OCI-LY7 (cell line): Measurements from ENCODE around the gene PCCA. TPM values are rescaled to one million over a fixed set of nuclear protein-coding genes. Genes with fewer than 3 reads are reported as not detected.

Source experiments
- BruUV-seq: library from RNA; stranded (reverse); fragments of 400-500 nt; replicated peaks from 2 replicates; lab custom pipeline; 2021; lab: Mats Ljungman, UMichigan
- CTCF ChIA-PET: fragments of 300-600 bp; sonication (Branson Sonifier 250); formaldehyde crosslinking; loops from one replicate; lab custom pipeline; 2022; ENCODE audit warnings: antibody characterized with exemption; ENCODE audit not compliant: unreplicated experiment; lab: Charles Lee
- POLR2A ChIA-PET: fragments of 300-600 bp; sonication (Branson Sonifier 250); formaldehyde crosslinking; loops from one replicate; lab custom pipeline; 2022; ENCODE audit warnings: antibody characterized with exemption; lab: Charles Lee
- DNase-seq: peaks from one replicate; pipeline ENCODE4 v3.0.0-alpha.2; 2015; ENCODE audit warnings: low spot score
- H2AFZ ChIP-seq: fragments of 200-600 bp; sonication (generic), shearing (Covaris generic); 2 replicates; pipeline ENCODE4 v1.6.1; 2014; ENCODE audit warnings: mild to moderate bottlenecking, antibody characterized with exemption, low read length, moderate library complexity
- H3K27ac ChIP-seq: fragments of 200-600 bp; sonication (generic); 2 replicates; pipeline ENCODE4 v1.5.1; 2014; ENCODE audit warnings: mixed run types, low read depth, mild to moderate bottlenecking, moderate library complexity, low read length, inconsistent platforms; ENCODE audit not compliant: poor library complexity, severe bottlenecking
- H3K36me3 ChIP-seq: fragments of 200-600 bp; sonication (generic); 2 replicates; pipeline ENCODE4 v1.6.1; 2014; ENCODE audit warnings: mild to moderate bottlenecking, antibody characterized with exemption, low read length, moderate library complexity, mixed read lengths; ENCODE audit not compliant: insufficient read depth
- H3K4me1 ChIP-seq: fragments of 200-600 bp; sonication (generic); 2 replicates; pipeline ENCODE4 v1.5.1; 2014; ENCODE audit warnings: mild to moderate bottlenecking, low read length; ENCODE audit not compliant: insufficient read depth, poor library complexity, severe bottlenecking
- H3K4me2 ChIP-seq: fragments of 200-600 bp; sonication (generic); 2 replicates; pipeline ENCODE4 v1.6.1; 2014; ENCODE audit warnings: mild to moderate bottlenecking, low read length
- H3K4me3 ChIP-seq: fragments of 200-600 bp; sonication (generic); 2 replicates; pipeline ENCODE4 v1.5.1; 2014; ENCODE audit warnings: mild to moderate bottlenecking, low read depth, low read length; ENCODE audit not compliant: poor library complexity, severe bottlenecking
- H3K79me2 ChIP-seq: fragments of 200-600 bp; sonication (generic); 2 replicates; pipeline ENCODE4 v1.6.1; 2016; ENCODE audit warnings: low read depth, mild to moderate bottlenecking, low read length, moderate library complexity, mixed read lengths; ENCODE audit not compliant: insufficient read depth
- H3K9me2 ChIP-seq: fragments of 200-600 bp; sonication (generic); 2 replicates; pipeline ENCODE4 v1.6.1; 2016; ENCODE audit warnings: mild to moderate bottlenecking, low read length, mixed read lengths; ENCODE audit not compliant: insufficient read depth
- H3K9me3 ChIP-seq: fragments of 200-600 bp; sonication (generic); 2 replicates; pipeline ENCODE4 v1.6.1; 2014; ENCODE audit warnings: mild to moderate bottlenecking, mixed run types, low read length, mixed read lengths
- H4K20me1 ChIP-seq: fragments of 200-600 bp; sonication (generic); 2 replicates; pipeline ENCODE4 v1.6.1; 2014; ENCODE audit warnings: mild to moderate bottlenecking, antibody characterized with exemption, low read length, moderate library complexity, mixed read lengths; ENCODE audit not compliant: insufficient read depth
- CTCF ChIP-seq: fragments of 200-600 bp; sonication (generic); conservative IDR thresholded peaks from 2 replicates; pipeline ENCODE4 v1.5.1; 2014; ENCODE audit warnings: mild to moderate bottlenecking, antibody characterized with exemption, low read length, moderate library complexity, mixed read lengths
- EZH2phosphoT487 ChIP-seq: fragments of 200-600 bp; sonication (generic); IDR thresholded peaks from 2 replicates; pipeline ENCODE4 v1.6.1; 2018; ENCODE audit warnings: low read depth, borderline replicate concordance, mild to moderate bottlenecking, mixed run types, antibody characterized with exemption, low read length, moderate library complexity, mixed read lengths
- intact Hi-C: fragments of 100-400 bp; cut with micrococcal nuclease; formaldehyde crosslinking; loops from one replicate; pipeline ENCODE4 v1.10.0; 2022; ENCODE audit not compliant: unreplicated experiment
- total RNA-seq, 2 experiments: library from RNA; depleted of rRNA in 1 of 2; stranded (reverse); fragments of >200 nt in 1 of 2; shearing (Covaris generic) in 1 of 2; gene quantifications; 2 replicates each; pipeline ENCODE4 v1.2.3, GENCODE V29; 2014 to 2022

Gene PCCA
- total RNA-seq, 2 experiments from 2014 or later, result 2.7 to 7.2 TPM

- no peaks in the 10 kb centered on the region for H3K79me2 ChIP-seq
- no peaks in the 10 kb centered on the region for H3K4me1 ChIP-seq
- no peaks in the 10 kb centered on the region for H3K9me3 ChIP-seq
- no peaks in the 10 kb centered on the region for H3K36me3 ChIP-seq
- CTCF ChIA-PET, result no interaction called here
- TF ChIP-seq EZH2phosphoT487, result no peak
- no peak for TF ChIP-seq CTCF
- H2AFZ ChIP-seq, result no peak overlapping the region
- no peak overlapping the region for H3K4me2 ChIP-seq
- no peak overlapping the region for H3K4me3 ChIP-seq
- H3K9me2 ChIP-seq, result no peaks in the 10 kb centered on the region
- no peak overlapping the region for H3K27ac ChIP-seq
- DNase-seq, result no peak
- intact Hi-C loops, result no loop called here
- H4K20me1 ChIP-seq, result no peaks in the 10 kb centered on the region
- POLR2A ChIA-PET, result no interaction called here
- no TSS peak for BruUV-seq
Observed at GRCh38 chr13:100433475-100433874, 344.6 kb downstream of the PCCA start.

DNA sequence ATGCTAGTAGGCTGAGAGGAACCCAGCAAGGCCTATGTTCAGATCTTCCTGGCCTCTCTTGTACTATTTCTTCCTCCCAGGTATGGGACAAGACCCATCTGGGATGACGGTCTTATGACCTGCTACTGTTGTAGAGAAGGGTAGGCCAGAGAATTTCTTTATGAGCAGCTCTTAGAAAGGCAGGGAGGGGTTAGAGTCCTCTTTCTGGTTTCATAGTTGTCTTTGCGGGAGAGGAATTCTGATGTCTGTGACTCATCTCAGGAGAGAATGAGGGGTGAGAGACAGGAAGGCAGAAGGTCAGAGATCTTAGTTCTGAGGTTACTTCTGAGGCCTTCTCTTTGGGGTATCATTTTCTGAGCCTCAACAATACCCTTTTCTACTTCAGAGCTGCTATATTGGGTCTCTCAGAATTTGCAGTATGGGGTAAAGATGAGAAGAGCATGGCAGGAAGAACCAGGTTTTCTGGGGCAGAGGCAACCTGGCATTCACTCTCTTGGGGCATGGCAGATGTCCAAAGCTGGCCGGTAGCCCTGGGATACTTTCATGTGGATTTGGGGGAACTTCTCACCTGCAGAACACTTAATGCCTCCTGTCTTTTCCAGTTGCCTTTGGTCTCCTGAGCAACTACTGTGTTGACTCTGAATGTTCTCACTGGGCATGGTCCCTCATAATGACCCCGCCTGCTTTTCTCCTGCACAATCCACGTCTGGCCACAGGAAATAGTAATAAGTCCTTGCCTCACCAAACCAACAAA lies 345.3 kb downstream of the PCCA start:
- Histone ChIP-seq H3K4me1 (no peaks in the 10 kb centered on the region), H3K9me2 (no peaks in the 10 kb centered on the region), H3K27ac (no peak overlapping the region), H3K9me3 (no peaks in the 10 kb centered on the region), H3K4me2 (no peak overlapping the region), H2AFZ (no peak overlapping the region), H3K4me3 (no peak overlapping the region), H3K79me2 (no peaks in the 10 kb centered on the region), H4K20me1 (no peaks in the 10 kb centered on the region), H3K36me3 (no peaks in the 10 kb centered on the region)
- intact Hi-C loops, result no loop called here
- no peak for DNase-seq
- BruUV-seq, result no TSS peak
- ChIA-PET POLR2A (no interaction called here), CTCF (no interaction called here)
- TF ChIP-seq CTCF (no peak), EZH2phosphoT487 (no peak)

- no peaks in the 10 kb centered on the region for H3K4me1 ChIP-seq
- DNase-seq, result no peak
- no peak overlapping the region for H3K27ac ChIP-seq
- no peaks in the 10 kb centered on the region for H3K79me2 ChIP-seq
- H3K36me3 ChIP-seq, result no peaks in the 10 kb centered on the region
- H3K9me2 ChIP-seq, result no peaks in the 10 kb centered on the region
- no peaks in the 10 kb centered on the region for H4K20me1 ChIP-seq
- no peak overlapping the region for H3K4me3 ChIP-seq
- CTCF ChIA-PET, result no interaction called here
- TF ChIP-seq CTCF (no peak), EZH2phosphoT487 (no peak)
- intact Hi-C loops, result no loop called here
- POLR2A ChIA-PET, result no interaction called here
- no peaks in the 10 kb centered on the region for H3K9me3 ChIP-seq
- no peak overlapping the region for H3K4me2 ChIP-seq
- BruUV-seq, result no TSS peak
- H2AFZ ChIP-seq, result no peak overlapping the region
Observed at GRCh38 chr13:100436099-100436498, 347.2 kb downstream of the PCCA start.
